Right ventricle myocardium superior (tissue), 1 donor: ENCODE measurements around the gene MEAK7. TPM values are rescaled to one million over a fixed set of nuclear protein-coding genes. Genes with fewer than 3 reads are reported as not detected.

ENCODE experiments used
- ATAC-seq: fragments of 200-7000 bp; cut with Tn5 transposase; one replicate; pipeline ENCODE4 v1.9.1; 2020; ENCODE audit warnings: mild to moderate bottlenecking; ENCODE audit not compliant: poor library complexity
- DNase-seq: peaks from one replicate; pipeline ENCODE4 v3.0.0-alpha.2; 2020
- intact Hi-C: fragments of 100-400 bp; cut with DNase I; formaldehyde crosslinking; loops from one replicate; pipeline ENCODE4 v1.11.2; 2022
- total RNA-seq: library from RNA; stranded (reverse); fragmentation: NEBNext Ultra II Directional; extraction: Animal tissue kit (Norgen Biotek cat#: 25700); gene quantifications from one replicate; pipeline ENCODE4 v1.2.1, GENCODE V29; 2021
- donor health status: DM: no; HTN: yes; CAD: no; lungs with severe emphysema.

The MEAK7 gene
- total RNA-seq, 1 donor from 2014 or later: 5.0 TPM

- ATAC-seq (no peak), DNase-seq (no peak)
- intact Hi-C loops: loop anchor here (10.0 kb wide), 1 partner anchor 207 kb away; no protein-coding TSS in a partner anchor
Measured at GRCh38 chr16:84517366-84517765, 12.9 kb upstream of the MEAK7 start.

DNA sequence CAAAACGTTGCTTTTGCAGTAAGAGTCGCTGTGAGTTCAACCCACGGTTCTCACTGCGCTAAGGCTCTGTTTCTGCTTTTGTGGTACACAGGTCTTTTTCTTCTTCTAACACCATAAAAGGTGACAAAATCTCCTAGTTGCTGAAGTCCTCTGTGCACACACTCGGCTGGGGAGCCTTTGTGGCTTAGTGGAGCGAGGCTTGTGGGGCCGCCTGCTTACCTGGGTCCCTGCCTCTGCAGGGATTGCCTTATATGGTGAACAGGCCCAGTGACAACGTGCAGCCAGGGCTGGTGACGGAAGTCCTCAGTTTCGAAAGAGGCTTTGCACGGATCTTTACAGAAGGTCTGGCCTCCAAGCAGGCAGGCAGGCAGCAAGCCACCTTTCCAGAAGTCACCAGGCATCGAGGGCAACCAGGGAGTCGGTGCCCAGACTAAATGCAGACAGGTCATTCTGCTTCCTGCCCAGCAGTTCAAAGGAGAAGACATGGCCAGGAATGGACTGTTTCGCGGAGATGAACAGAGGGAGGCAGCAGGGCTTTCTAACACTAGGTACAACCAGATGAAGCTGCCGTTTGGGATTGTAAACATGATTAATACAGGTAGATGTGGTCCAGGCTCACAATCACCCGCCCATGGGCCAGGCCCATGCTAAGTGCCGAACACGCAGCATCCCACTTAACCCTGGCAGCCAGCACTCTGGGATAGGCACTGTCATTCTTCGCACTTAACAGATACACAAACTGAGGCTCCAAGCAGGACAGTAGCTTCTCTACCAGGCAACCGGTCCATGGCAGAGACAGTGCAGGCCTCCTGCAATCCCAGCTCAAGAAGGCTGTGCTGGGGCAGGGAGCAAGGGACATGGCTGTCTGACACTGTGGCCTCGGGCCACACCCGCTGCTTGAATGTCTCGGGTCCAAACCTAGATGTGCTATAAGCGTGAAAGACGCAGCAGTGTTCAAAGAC, 10.7 kb upstream of the MEAK7 start:
- intact Hi-C loops: loop anchor here (10.0 kb wide), 1 partner anchor 210 kb away; no protein-coding TSS in a partner anchor
- DNase-seq (peak; percentile 63), ATAC-seq (no peak)

GRCh38 chr16:84514295-84514873, 9.9 kb upstream of the MEAK7 start:
- DNase-seq (no peak), ATAC-seq (no peak)
- intact Hi-C loops: loop anchor here (10.0 kb wide), 1 partner anchor 210 kb away; no protein-coding TSS in a partner anchor

DNA sequence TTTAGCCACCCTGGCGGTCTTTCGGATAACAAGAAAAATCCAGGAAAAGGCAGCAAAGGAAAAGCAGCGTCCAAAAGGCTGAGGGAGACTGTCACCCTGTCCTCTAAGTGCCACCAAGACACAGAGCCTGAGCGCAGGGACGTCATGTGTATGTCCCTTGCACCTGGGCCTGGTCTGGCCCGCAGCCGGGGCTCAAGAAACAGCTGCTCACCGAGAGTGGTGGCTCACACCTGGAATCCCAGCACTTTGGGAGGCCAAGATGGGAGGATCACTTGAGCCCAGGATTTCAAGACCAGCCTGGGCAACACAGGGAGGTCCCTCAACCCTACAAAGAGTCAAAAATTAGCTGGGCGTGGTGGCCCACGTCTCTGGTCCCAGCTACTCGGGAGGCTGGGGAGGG, 9.2 kb upstream of the MEAK7 start:
- intact Hi-C loops: loop anchor here (10.0 kb wide), 1 partner anchor 211 kb away; no protein-coding TSS in a partner anchor
- ATAC-seq (no peak), DNase-seq (no peak)

- DNase-seq (no peak), ATAC-seq (no peak)
- intact Hi-C loops: loop anchor here (10.0 kb wide), 1 partner anchor 212 kb away; no protein-coding TSS in a partner anchor
Measured at GRCh38 chr16:84513123-84513522, 8.7 kb upstream of the MEAK7 start.

DNA sequence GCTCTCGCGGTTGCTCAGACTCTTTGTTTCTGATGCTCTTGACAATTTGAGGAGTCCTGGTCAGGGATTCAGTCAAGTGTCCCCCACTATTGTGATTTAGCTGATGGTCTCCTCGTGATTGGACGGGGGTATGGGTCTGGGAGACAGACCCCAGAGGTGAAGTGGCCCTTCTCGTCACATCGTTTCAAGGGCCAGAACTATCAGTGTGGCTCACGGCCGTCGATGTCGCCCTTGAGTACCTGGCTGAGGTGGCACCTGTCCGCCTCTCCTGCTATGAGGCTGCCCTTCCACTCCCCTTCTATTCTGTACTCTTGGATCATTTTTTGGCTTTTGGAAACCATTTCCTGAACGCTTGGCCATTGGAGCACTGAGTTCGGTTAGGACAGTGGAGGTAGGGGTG, 7.4 kb upstream of the MEAK7 start:
- intact Hi-C loops: loop anchor here (2.0 to 10.0 kb wide), 2 partner anchors 111 to 213 kb away; no protein-coding TSS in a partner anchor
- no peak for DNase-seq
- no peak for ATAC-seq

DNA sequence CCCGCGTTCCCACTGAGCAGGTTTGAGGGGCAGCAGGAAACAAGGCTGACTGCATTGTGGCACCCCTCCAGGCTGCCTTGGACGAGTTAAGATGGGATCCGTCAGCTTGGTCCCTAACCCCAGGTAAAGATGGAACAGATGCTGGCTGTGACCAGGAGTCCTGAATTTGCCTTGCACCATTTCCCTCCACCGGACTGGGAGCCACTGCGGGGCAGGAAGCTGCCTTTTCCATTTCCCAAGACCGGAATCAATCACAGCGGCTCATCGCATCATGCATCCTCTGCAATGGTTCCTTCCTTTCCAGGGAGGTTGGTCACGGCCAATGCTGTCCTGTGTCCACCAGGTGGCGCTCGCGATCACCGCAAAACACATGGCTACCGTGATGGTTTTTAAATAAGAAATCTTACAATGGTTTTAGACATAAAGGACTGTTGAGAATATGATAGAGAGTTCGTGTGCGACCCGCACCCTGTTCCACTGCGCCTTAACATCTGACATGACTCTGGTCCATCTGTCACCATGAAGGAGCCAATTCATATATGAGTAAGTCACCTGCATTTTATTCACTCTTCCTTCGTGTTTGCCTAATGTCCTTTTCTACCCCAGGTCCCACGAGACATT, 6.8 kb upstream of the MEAK7 start:
- DNase-seq: peak; percentile 88
- peak; percentile 88 for ATAC-seq
- intact Hi-C loops: loop anchor here (2.0 to 10.0 kb wide), 2 partner anchors 112 to 214 kb away; no protein-coding TSS in a partner anchor

GRCh38 chr16:84509032-84509950, 4.8 kb upstream of the MEAK7 start:
- intact Hi-C loops: no loop called here
- no peak for ATAC-seq
- DNase-seq: no peak

- intact Hi-C loops: no loop called here
- no peak for DNase-seq
- ATAC-seq: no peak
Measured at GRCh38 chr16:84508502-84508901, 4.0 kb upstream of the MEAK7 start.

DNA sequence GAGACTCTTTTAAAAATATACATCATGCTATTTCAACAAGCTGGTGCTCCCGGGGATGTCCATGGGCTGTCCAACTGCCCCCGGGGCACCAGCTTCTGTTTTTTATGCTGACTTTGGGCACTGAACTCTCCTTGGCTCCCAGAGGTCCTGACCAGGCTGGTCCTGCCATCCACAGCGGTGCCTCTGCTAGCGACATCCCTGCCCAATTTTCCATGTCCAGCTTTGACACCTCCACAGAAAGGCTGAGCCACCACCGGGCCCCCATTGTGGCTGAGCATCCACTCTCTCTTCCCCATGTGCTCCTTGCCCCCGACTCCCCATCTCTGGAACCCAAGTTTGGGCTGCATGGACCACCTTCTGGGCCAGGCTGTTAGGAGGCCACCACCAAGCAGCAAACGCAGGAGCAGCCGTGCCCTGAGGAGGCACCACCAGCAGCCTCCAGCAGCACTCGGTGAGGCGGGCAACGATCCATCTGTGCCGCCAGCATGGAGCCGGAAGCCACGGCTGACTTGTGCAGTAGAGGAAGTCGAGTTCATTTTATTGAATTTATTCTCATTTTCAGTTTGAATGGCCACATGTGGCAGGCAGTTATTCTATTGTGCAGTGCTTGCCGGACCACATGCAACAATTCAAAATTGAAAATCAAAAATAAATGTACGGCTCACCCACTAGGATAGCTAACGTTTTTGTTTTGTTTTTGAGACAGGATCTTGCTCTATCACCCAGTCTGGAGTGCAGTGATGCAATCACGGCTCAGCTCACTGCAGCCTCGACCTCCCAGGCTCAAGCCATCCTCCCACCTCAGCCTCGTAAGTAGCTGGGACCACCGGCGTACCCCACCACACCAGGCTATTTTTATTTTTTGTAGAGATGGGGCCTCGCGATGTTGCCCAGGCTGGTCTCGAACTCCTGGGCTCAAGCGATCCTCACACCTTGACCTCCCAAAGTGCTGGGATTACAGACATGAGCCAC, 2.8 kb upstream of the MEAK7 start:
- ATAC-seq: no peak
- intact Hi-C loops: no loop called here
- DNase-seq: peak; percentile 43

- intact Hi-C loops: no loop called here
- ATAC-seq (no peak), DNase-seq (peak; percentile 43)
Measured at GRCh38 chr16:84505249-84506187, 1.1 kb upstream of the MEAK7 start.

GRCh38 chr16:84503751-84504395, 586 bp downstream of the MEAK7 start:
- DNase-seq (peak; percentile 38), ATAC-seq (peak; percentile 1)
- intact Hi-C loops: no loop called here

DNA sequence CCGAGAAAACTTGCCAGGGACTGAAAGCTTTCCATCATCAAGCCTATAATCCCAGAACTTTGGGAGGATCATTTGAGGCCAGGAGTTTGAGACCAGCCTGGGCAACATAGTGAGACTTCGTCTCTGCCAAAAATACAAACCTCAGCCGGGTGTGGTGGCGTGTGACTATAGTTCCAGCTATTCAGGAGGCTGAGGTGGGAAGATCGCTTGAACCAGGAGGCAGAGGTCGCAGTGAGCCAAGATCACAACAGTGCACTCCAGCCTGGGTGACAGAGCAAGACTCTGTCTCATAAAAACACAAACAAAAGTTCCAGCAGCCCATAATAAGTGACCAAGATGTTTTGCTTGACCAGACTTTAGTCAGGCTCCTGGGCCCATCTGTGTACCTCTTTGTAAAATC, 1.9 kb downstream of the MEAK7 start:
- DNase-seq: peak; percentile 6

DNA sequence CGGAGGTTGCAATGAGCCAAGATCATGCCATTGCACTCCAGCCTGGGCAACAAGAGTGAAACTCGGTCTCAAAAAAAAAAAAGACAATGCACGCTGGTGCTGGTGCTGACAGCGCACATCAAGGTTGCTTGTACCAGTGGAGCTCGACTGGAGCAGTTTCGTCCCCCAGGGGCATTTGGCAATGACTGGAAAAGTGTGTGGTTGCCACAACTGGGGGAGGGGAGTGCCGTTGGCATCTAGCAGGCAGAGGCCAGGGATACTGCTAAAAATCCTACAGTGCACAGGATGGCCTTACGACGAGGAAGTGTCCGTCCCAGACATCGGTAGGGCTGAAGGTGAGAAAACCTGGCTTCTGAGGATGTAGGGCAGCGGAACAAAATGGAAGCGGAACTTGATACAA, 2.4 kb downstream of the MEAK7 start:
- intact Hi-C loops: no loop called here
- peak; percentile 10 for DNase-seq
- ATAC-seq: no peak

More for the DNA sequence above, 1.9 kb downstream of the MEAK7 start:
- intact Hi-C loops: no loop called here
- ATAC-seq: no peak

DNA sequence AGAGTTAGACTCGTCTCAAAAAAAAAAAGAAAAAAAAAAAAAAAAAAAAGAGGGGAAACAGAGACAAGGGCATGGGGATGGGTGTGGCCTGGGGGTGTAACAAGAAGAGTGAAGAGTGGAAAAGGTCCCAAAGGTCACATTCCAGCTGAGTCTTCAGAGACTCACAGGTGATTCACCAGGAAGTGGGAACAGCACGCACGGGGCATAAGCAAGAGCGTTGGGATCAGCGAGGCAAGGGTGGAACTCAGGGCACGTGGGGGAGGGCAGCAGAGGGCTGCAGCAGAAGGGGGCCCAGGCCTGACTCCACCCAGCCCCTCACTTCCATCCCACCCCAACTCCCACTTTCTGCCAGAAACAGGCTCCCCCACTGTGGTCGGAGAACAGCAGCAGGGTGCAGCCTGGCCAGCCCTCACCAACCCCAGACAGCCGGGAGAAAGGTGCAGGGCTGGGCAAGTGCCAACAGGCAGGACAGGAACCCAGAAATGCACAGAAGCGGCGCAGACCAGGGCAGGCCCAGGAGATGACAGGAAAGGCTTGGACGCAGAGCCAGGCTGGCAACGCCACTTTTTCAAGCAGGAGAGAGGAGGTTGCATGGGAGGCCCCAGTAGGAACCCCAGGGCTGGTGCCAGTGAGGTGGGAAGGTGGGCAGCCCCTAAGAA, 3.3 kb downstream of the MEAK7 start:
- DNase-seq (peak; percentile 36), ATAC-seq (no peak)
- intact Hi-C loops: no loop called here
